H1 (cell line): ENCODE results near the gene ENTPD1. TPM values are rescaled to one million over a fixed set of nuclear protein-coding genes. Genes with fewer than 3 reads are reported as not detected.
"Not testable (repeated sequence)": the region's sequence is repeated elsewhere in the genome, so short reads cannot be mapped to it uniquely, and the experiment has no call there.

Experiments used
- CTCF ChIA-PET: fragments of 300-600 bp; sonication (Branson Sonifier 250); formaldehyde crosslinking; loops from one replicate; lab custom pipeline; 2021; ENCODE audit not compliant: partially characterized antibody; lab: Charles Lee
- POLR2A ChIA-PET: fragments of 300-600 bp; sonication (Branson Sonifier 250); formaldehyde crosslinking; loops from one replicate; lab custom pipeline; 2021; ENCODE audit warnings: inconsistent platforms; ENCODE audit not compliant: partially characterized antibody; lab: Charles Lee
- DNase-seq, 2 experiments: peaks; one replicate each; pipeline versions ENCODE4 v3.0.0 to v3.0.0-alpha.2; 2010 to 2022; ENCODE audit warnings: low spot score in 2 of 2, low read depth in 1 of 2, mixed read lengths in 1 of 2
- FAIRE-seq: peaks from 2 replicates; lab custom pipeline; 2011; peaks lifted over from hg19 to GRCh38; lab: Jason Lieb, UNC
- H2AFZ ChIP-seq: 2 replicates; pipeline ENCODE4 v1.8.1; 2012; ENCODE audit warnings: low read length, inconsistent platforms
- H2AK5ac ChIP-seq: 2 replicates; pipeline ENCODE4 v1.6.1; 2013; ENCODE audit warnings: low read depth, low read length
- H2BK120ac ChIP-seq: replicated peaks from 2 replicates; pipeline ENCODE3; 2013; ENCODE audit warnings: low read depth, low read length, inconsistent platforms
- H2BK12ac ChIP-seq: 2 replicates; pipeline ENCODE4 v1.6.1; 2013; ENCODE audit warnings: low read depth, low read length
- H2BK15ac ChIP-seq: 2 replicates; pipeline ENCODE4 v1.6.1; 2013; ENCODE audit warnings: low read length
- H2BK20ac ChIP-seq: 2 replicates; pipeline ENCODE4 v1.6.1; 2013; ENCODE audit warnings: low read length
- H2BK5ac ChIP-seq: 2 replicates; pipeline ENCODE4 v1.6.1; 2013; ENCODE audit warnings: low read depth, low read length
- H3K14ac ChIP-seq: 2 replicates; pipeline ENCODE4 v1.6.1; 2013; ENCODE audit warnings: inconsistent platforms; ENCODE audit not compliant: insufficient read length
- H3K18ac ChIP-seq: 2 replicates; pipeline ENCODE4 v1.6.1; 2013; ENCODE audit warnings: low read length; ENCODE audit errors: extremely low read depth
- H3K23ac ChIP-seq: 2 replicates; pipeline ENCODE4 v1.6.1; 2013; ENCODE audit warnings: inconsistent platforms; ENCODE audit not compliant: insufficient read length
- H3K23me2 ChIP-seq: 2 replicates; pipeline ENCODE4 v1.6.1; 2013; ENCODE audit warnings: low read depth, low read length
- H3K27ac ChIP-seq: 2 replicates; pipeline ENCODE4 v1.6.1; 2011; ENCODE audit warnings: low read depth, low read length, inconsistent platforms
- H3K27me3 ChIP-seq, 4 experiments: replicated peaks in 1 of 4; 1 replicate in 1 of 4; 2 replicates in 3 of 4; pipeline versions ENCODE4 v1.6.1 to v1.8.1; 2011 to 2013; ENCODE audit warnings: low read length in 3 of 4, mild to moderate bottlenecking in 3 of 4, inconsistent platforms in 2 of 4, mixed read lengths in 2 of 4, moderate library complexity in 1 of 4; ENCODE audit not compliant: control insufficient read depth in 3 of 4, insufficient read depth in 3 of 4; ENCODE audit errors: extremely low read depth in 1 of 4
- H3K36me3 ChIP-seq, 4 experiments: 2 replicates each; pipeline versions ENCODE4 v1.6.1 to v1.8.1; 2011 to 2013; ENCODE audit warnings: mild to moderate bottlenecking in 4 of 4, low read length in 3 of 4, moderate library complexity in 2 of 4, control low read depth in 1 of 4, inconsistent platforms in 1 of 4; ENCODE audit not compliant: insufficient read depth in 4 of 4, control insufficient read depth in 2 of 4
- H3K4ac ChIP-seq: replicated peaks from 2 replicates; pipeline ENCODE3; 2013; ENCODE audit warnings: low read length, low read depth, mixed read lengths, inconsistent platforms; ENCODE audit not compliant: insufficient read length
- H3K4me1 ChIP-seq, 4 experiments: replicated peaks in 1 of 4; 1 replicate in 1 of 4; 2 replicates in 3 of 4; pipeline versions ENCODE4 v1.6.1 to v1.8.1; 2011 to 2013; ENCODE audit warnings: low read length in 3 of 4, inconsistent platforms in 2 of 4, mixed read lengths in 1 of 4; ENCODE audit not compliant: insufficient read depth in 4 of 4, control insufficient read depth in 3 of 4
- H3K4me2 ChIP-seq, 2 experiments: 2 replicates each; pipeline versions ENCODE4 v1.6.1 to v1.8.1; 2011 to 2013; ENCODE audit warnings: low read depth in 2 of 2, low read length in 2 of 2, control low read depth in 1 of 2, inconsistent platforms in 1 of 2, mild to moderate bottlenecking in 1 of 2; ENCODE audit not compliant: insufficient read depth in 1 of 2
- H3K4me3 ChIP-seq, 4 experiments: fragments of 200-600, 300-600 bp in 1 of 4; sonication (generic), shearing (Covaris generic), sonication (Bioruptor Twin) in 1 of 4; 2 replicates each; pipeline versions ENCODE4 v1.5.1 to v1.8.1; 2011 to 2016; ENCODE audit warnings: low read length in 4 of 4, low read depth in 3 of 4, control low read depth in 2 of 4, inconsistent platforms in 2 of 4, mild to moderate bottlenecking in 2 of 4, mixed read lengths in 1 of 4, moderate library complexity in 1 of 4; ENCODE audit not compliant: insufficient read depth in 2 of 4; ENCODE audit errors: extremely low read depth in 1 of 4
- H3K56ac ChIP-seq: replicated peaks from 2 replicates; pipeline ENCODE3; 2013; ENCODE audit warnings: low read depth, mild to moderate bottlenecking, mixed read lengths, low read length, inconsistent platforms; ENCODE audit not compliant: insufficient read length
- H3K79me1 ChIP-seq: 2 replicates; pipeline ENCODE4 v1.6.1; 2013; ENCODE audit warnings: low read depth, low read length, control low read depth
- H3K79me2 ChIP-seq, 2 experiments: 2 replicates each; pipeline versions ENCODE4 v1.6.1 to v1.8.1; 2012 to 2013; ENCODE audit warnings: low read length in 2 of 2, mild to moderate bottlenecking in 2 of 2, inconsistent platforms in 1 of 2; ENCODE audit not compliant: insufficient read depth in 2 of 2, control insufficient read depth in 1 of 2
- H3K9ac ChIP-seq, 4 experiments: replicated peaks in 1 of 4; 1 replicate in 1 of 4; 2 replicates in 3 of 4; pipeline versions ENCODE4 v1.6.1 to v1.8.1; 2011 to 2013; ENCODE audit warnings: low read depth in 3 of 4, low read length in 3 of 4, control low read depth in 2 of 4, mild to moderate bottlenecking in 2 of 4, moderate library complexity in 2 of 4, inconsistent platforms in 1 of 4; ENCODE audit errors: extremely low read depth in 1 of 4
- H3K9me3 ChIP-seq, 2 experiments: 2 replicates each; pipeline versions ENCODE4 v1.6.1 to v1.8.1; 2012 to 2013; ENCODE audit warnings: mild to moderate bottlenecking in 2 of 2, moderate library complexity in 2 of 2, control low read depth in 1 of 2, inconsistent platforms in 1 of 2, low read depth in 1 of 2, low read length in 1 of 2, mixed read lengths in 1 of 2; ENCODE audit not compliant: insufficient read depth in 2 of 2
- H4K20me1 ChIP-seq, 2 experiments: replicated peaks in 1 of 2; 2 replicates each; pipeline versions ENCODE3 to v1.8.1; 2011 to 2013; ENCODE audit warnings: inconsistent platforms in 2 of 2, low read length in 2 of 2, mild to moderate bottlenecking in 1 of 2; ENCODE audit not compliant: insufficient read depth in 2 of 2, control insufficient read depth in 1 of 2
- H4K5ac ChIP-seq: 2 replicates; pipeline ENCODE4 v1.6.1; 2013; ENCODE audit warnings: low read length, low read depth, mixed read lengths, inconsistent platforms; ENCODE audit not compliant: insufficient read length
- H4K8ac ChIP-seq: 2 replicates; pipeline ENCODE4 v1.8.0; 2013; ENCODE audit warnings: mild to moderate bottlenecking, moderate library complexity, low read length, inconsistent platforms; ENCODE audit not compliant: insufficient read depth; ENCODE audit errors: extremely low read depth
- H4K91ac ChIP-seq: replicated peaks from 2 replicates; pipeline ENCODE3; 2013; ENCODE audit warnings: low read length, mixed read lengths, inconsistent platforms; ENCODE audit not compliant: insufficient read length
- WGBS, 2 experiments: shearing (Covaris generic) in 1 of 2; methylation state at CpG; one replicate each; pipeline versions ENCODE4 v1.1.6 to v1.1.7; 2013 to 2015; ENCODE audit warnings: low lambda C conversion rate in 2 of 2, mixed read lengths in 2 of 2, inconsistent platforms in 1 of 2, low coverage in 1 of 2, missing lambda C conversion rate in 1 of 2; ENCODE audit not compliant: insufficient replicate concordance in 2 of 2, insufficient coverage in 1 of 2, insufficient read length in 1 of 2; ENCODE audit errors: extremely low coverage in 1 of 2, missing lambda C conversion rate in 1 of 2; 5-methylcytosine and 5-hydroxymethylcytosine counted together
- polyA plus RNA-seq, 7 experiments: library from polyadenylated mRNA; depleted of rRNA in 3 of 7; stranded (reverse) in 5 of 7; unstranded in 2 of 7; fragments of >200 nt in 5 of 7; fragments of 200-250 nt in 2 of 7; gene quantifications; 1 replicate in 5 of 7; 2 replicates in 1 of 7; 4 replicates in 1 of 7; pipeline versions ENCODE4 v1.2.1 to v1.2.3, GENCODE V29; 2011 to 2013; ENCODE audit warnings: missing spikeins in 2 of 7, mixed read lengths in 2 of 7
- total RNA-seq: library from RNA; stranded (reverse); fragmentation: NEBNext Ultra II Directional; extraction: Animal tissue kit (Norgen Biotek cat#: 25700); gene quantifications from 2 replicates; pipeline ENCODE4 v1.2.1, GENCODE V29; 2021

ENTPD1 gene
- total and polyA plus RNA-seq, 2 of the 8 experiments (the other 6 are each of a cell fraction or from before 2014, with no cell fraction given): 2.2 to 2.5 TPM

GRCh38 chr10:95722496-95722895, 33.5 kb upstream of the ENTPD1 start:
- H2BK5ac ChIP-seq, DNase-seq, H3K4me1 ChIP-seq, CTCF ChIA-PET, H3K27me3 ChIP-seq, H2AK5ac ChIP-seq, H2AFZ ChIP-seq, H3K4ac ChIP-seq, H3K4me3 ChIP-seq, H4K8ac ChIP-seq, H3K79me1 ChIP-seq, H3K79me2 ChIP-seq, H4K91ac ChIP-seq, H3K56ac ChIP-seq, FAIRE-seq, H3K27ac ChIP-seq, POLR2A ChIA-PET, H2BK12ac ChIP-seq, H4K5ac ChIP-seq, H3K23ac ChIP-seq, H3K9me3 ChIP-seq, H3K23me2 ChIP-seq, H2BK20ac ChIP-seq, H4K20me1 ChIP-seq, H3K4me2 ChIP-seq, H3K14ac ChIP-seq, H3K18ac ChIP-seq, H3K36me3 ChIP-seq, H3K9ac ChIP-seq, H2BK15ac ChIP-seq, H2BK120ac ChIP-seq: not testable (repeated sequence)
- 100% methylated on average over 4 of the region's 4 CpGs; no CpG with 5 or more reads in 1 of the 2 experiments for WGBS, 2 experiments
